Progenitor cell of endocrine pancreas (in vitro differentiated cells): Measurements from ENCODE around the gene BICD1. TPM values are rescaled to one million over a fixed set of nuclear protein-coding genes. Genes with fewer than 3 reads are reported as not detected.

Experiments
- DNase-seq: peaks from one replicate; pipeline ENCODE4 v3.0.0; 2021; ENCODE audit warnings: low spot score; ENCODE audit not compliant: unreplicated experiment
- H3K27ac Mint-ChIP-seq: 2 replicates; pipeline ENCODE4 v1.8.0; 2021; ENCODE audit warnings: mild to moderate bottlenecking, moderate library complexity, mixed read lengths
- H3K27me3 Mint-ChIP-seq: 2 replicates; pipeline ENCODE4 v1.8.0; 2021; ENCODE audit warnings: mixed read lengths
- H3K36me3 Mint-ChIP-seq: 2 replicates; pipeline ENCODE4 v1.8.0; 2022; ENCODE audit warnings: mixed read lengths; ENCODE audit not compliant: insufficient read depth
- H3K4me1 Mint-ChIP-seq: 2 replicates; pipeline ENCODE4 v1.8.0; 2021; ENCODE audit warnings: low read depth, mixed read lengths
- H3K4me3 Mint-ChIP-seq: 2 replicates; pipeline ENCODE4 v1.8.0; 2021; ENCODE audit warnings: low read depth, mild to moderate bottlenecking, moderate library complexity, mixed read lengths
- H3K9me3 Mint-ChIP-seq: 2 replicates; pipeline ENCODE4 v1.8.0; 2021; ENCODE audit warnings: low read depth, mixed read lengths
- total RNA-seq: library from RNA; stranded (reverse); gene quantifications from 2 replicates; pipeline ENCODE4 v1.2.1, GENCODE V29; 2021
- TF ChIP-seq, protein P1 (sequence below): fragments of 200-600 bp; sonication (generic); IDR thresholded peaks from one replicate; pipeline ENCODE4 v1.5.0; 2021; ENCODE audit warnings: antibody characterized with exemption, mild to moderate bottlenecking; ENCODE audit not compliant: unreplicated experiment

The BICD1 gene
- total RNA-seq, 1 donor from 2014 or later: 88.4 TPM

- H3K27me3 Mint-ChIP-seq: no peaks in the 10 kb centered on the region
- peaks cover 7% of the 10 kb centered on the region for H3K4me1 Mint-ChIP-seq
- no peak for DNase-seq
- H3K36me3 Mint-ChIP-seq: peaks cover 20% of the 10 kb centered on the region
- H3K27ac Mint-ChIP-seq: no peak overlapping the region
- H3K4me3 Mint-ChIP-seq: no peak overlapping the region
- TF ChIP-seq, protein P1, sequence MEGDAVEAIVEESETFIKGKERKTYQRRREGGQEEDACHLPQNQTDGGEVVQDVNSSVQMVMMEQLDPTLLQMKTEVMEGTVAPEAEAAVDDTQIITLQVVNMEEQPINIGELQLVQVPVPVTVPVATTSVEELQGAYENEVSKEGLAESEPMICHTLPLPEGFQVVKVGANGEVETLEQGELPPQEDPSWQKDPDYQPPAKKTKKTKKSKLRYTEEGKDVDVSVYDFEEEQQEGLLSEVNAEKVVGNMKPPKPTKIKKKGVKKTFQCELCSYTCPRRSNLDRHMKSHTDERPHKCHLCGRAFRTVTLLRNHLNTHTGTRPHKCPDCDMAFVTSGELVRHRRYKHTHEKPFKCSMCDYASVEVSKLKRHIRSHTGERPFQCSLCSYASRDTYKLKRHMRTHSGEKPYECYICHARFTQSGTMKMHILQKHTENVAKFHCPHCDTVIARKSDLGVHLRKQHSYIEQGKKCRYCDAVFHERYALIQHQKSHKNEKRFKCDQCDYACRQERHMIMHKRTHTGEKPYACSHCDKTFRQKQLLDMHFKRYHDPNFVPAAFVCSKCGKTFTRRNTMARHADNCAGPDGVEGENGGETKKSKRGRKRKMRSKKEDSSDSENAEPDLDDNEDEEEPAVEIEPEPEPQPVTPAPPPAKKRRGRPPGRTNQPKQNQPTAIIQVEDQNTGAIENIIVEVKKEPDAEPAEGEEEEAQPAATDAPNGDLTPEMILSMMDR: no peak
- no peaks in the 10 kb centered on the region for H3K9me3 Mint-ChIP-seq
Measured at GRCh38 chr12:32116897-32117296, 10.2 kb downstream of the BICD1 start.

DNA sequence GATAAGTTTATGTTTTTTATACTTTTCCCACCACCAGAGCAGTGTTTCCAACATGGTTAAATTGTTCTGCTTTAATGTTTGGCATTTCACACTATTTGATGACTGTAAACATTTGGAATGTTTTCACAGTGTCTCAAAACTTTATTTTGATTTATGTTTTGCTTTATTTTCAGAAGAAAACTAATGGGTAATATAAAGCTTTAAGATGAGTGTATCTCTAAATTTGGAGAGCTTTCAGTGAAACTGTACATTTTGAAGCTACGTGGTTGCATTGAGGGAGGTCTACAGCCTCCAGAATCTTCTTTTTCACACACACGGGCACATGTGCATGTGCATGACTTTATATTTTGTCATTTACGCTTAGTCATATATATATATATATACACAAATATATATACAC lies 10.7 kb downstream of the BICD1 start:
- Mint-ChIP-seq H3K4me3 (no peak overlapping the region), H3K4me1 (peaks cover 7% of the 10 kb centered on the region), H3K9me3 (no peaks in the 10 kb centered on the region), H3K27ac (no peak overlapping the region), H3K27me3 (no peaks in the 10 kb centered on the region), H3K36me3 (peaks cover 17% of the 10 kb centered on the region)
- TF ChIP-seq, protein P1: no peak
- no peak for DNase-seq

DNA sequence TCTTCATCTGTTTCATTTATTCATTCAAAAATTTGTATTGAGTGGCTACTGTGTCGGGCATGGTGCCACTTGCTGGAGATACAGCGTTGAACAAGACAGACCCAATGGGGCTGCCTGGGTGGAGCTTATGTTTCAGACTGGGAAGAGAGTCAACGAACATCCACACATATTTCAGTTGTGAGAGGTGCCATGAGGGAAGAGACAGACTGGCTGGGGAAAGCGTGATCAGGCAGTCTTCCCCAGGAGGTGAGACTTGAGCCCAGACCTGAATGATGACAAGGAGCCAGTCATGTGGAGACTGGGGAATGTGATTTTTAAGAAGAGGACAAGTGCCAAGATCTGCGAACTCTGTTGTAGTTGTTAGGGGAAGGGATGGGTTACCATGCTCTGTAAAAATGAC lies 12.2 kb downstream of the BICD1 start:
- no peak overlapping the region for H3K27ac Mint-ChIP-seq
- no peak for DNase-seq
- H3K36me3 Mint-ChIP-seq: peaks cover 12% of the 10 kb centered on the region
- no peak overlapping the region for H3K4me3 Mint-ChIP-seq
- H3K4me1 Mint-ChIP-seq: peaks cover 11% of the 10 kb centered on the region
- TF ChIP-seq, protein P1: no peak
- H3K27me3 Mint-ChIP-seq: no peaks in the 10 kb centered on the region
- no peaks in the 10 kb centered on the region for H3K9me3 Mint-ChIP-seq

- peaks cover 11% of the 10 kb centered on the region for H3K4me1 Mint-ChIP-seq
- H3K4me3 Mint-ChIP-seq: no peak overlapping the region
- DNase-seq: no peak
- H3K36me3 Mint-ChIP-seq: peaks cover 8% of the 10 kb centered on the region
- TF ChIP-seq, protein P1: no peak
- H3K27ac Mint-ChIP-seq: no peak overlapping the region
- no peaks in the 10 kb centered on the region for H3K9me3 Mint-ChIP-seq
- H3K27me3 Mint-ChIP-seq: no peaks in the 10 kb centered on the region
Measured at GRCh38 chr12:32120419-32120818, 13.8 kb downstream of the BICD1 start.

GRCh38 chr12:32124637-32125036 lies 18.0 kb downstream of the BICD1 start:
- peak overlapping the region; percentile 0 for H3K27ac Mint-ChIP-seq
- no peak overlapping the region for H3K4me3 Mint-ChIP-seq
- H3K9me3 Mint-ChIP-seq: no peaks in the 10 kb centered on the region
- TF ChIP-seq, protein P1: no peak
- H3K27me3 Mint-ChIP-seq: no peaks in the 10 kb centered on the region
- no peak for DNase-seq
- peaks cover 6% of the 10 kb centered on the region for H3K36me3 Mint-ChIP-seq
- peaks cover 10% of the 10 kb centered on the region for H3K4me1 Mint-ChIP-seq
